HAP-1 (cell line): Measurements from ENCODE around the gene AKAP8.
A peak's percentile ranks its signal among the peaks of the same experiment; 100 is the strongest.

Experiments
- DNase-seq, 2 experiments: peaks; one replicate each; pipeline ENCODE4 v3.0.0-alpha.2; 2016 to 2020; ENCODE audit warnings: low spot score in 2 of 2
- H3K27me3 ChIP-seq: fragments of 250-450 bp; sonication (Bioruptor Pico); 2 replicates; pipeline ENCODE4 v1.5.1; 2020; ENCODE audit warnings: low read depth, mild to moderate bottlenecking, moderate library complexity
- H3K36me3 ChIP-seq: fragments of 250-450 bp; sonication (Bioruptor Pico); replicated peaks from 2 replicates; pipeline ENCODE4 v1.5.1; 2020; ENCODE audit warnings: mild to moderate bottlenecking
- H3K4me1 ChIP-seq: fragments of 250-450 bp; sonication (Bioruptor Pico); 2 replicates; pipeline ENCODE4 v1.5.1; 2020; ENCODE audit warnings: mild to moderate bottlenecking
- H3K4me3 ChIP-seq: fragments of 250-450 bp; sonication (Bioruptor Pico); 2 replicates; pipeline ENCODE4 v1.5.1; 2020; ENCODE audit warnings: mild to moderate bottlenecking, moderate library complexity
- H3K9me3 ChIP-seq: fragments of 250-450 bp; sonication (Bioruptor Pico); 2 replicates; pipeline ENCODE4 v1.5.1; 2020; ENCODE audit warnings: mild to moderate bottlenecking, moderate library complexity
- in situ Hi-C: fragments of 300-500 bp; cut with MboI; formaldehyde crosslinking; loops from 3 replicates; pipeline ENCODE4 v1.14.3; 2020; ENCODE audit warnings: low sequenced_read_pairs, inconsistent platforms, mixed read lengths

Gene AKAP8

DNA sequence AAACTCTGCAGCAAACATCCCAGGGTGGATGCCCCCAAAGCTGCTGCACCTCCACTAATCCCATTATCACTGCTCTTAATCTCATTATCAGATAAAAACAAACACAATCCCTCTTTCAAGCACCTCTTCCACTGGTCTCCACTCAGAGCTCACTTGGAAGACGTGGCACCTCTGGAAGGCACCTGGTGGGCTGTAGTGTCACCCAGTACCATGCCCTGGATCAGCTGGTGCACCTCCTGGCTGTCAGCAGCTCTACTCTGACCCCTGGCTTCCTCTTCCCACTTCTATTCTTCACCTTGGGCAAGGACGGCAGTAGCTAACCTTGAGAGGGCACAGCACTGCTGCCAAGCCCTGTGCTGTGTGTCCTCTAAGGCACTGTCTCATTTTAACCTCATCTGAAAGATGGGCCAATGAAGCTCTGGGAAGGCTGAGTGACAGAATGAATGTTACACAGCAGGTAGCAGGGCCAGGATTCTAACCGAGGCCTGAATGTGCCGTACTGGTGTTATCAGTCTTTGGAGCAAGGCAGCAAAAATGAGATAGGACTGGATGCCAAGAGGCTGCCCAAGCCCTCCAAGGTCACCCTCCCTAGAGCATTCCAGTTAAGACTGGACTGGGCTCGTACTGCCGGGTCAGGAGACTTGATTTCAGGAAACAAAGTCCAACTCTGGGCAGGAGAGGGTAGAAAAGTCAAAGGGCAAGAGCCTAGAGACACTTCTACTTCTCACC lies 54.6 kb downstream of the AKAP8 start:
- DNase-seq, result no peak
- Histone ChIP-seq H3K27me3 (no peaks in the 10 kb centered on the region), H3K9me3 (no peaks in the 10 kb centered on the region), H3K4me3 (no peak overlapping the region), H3K4me1 (peaks cover 44% of the 10 kb centered on the region), H3K36me3 (peaks cover 4% of the 10 kb centered on the region)
- in situ Hi-C loops, result no loop called here

DNA sequence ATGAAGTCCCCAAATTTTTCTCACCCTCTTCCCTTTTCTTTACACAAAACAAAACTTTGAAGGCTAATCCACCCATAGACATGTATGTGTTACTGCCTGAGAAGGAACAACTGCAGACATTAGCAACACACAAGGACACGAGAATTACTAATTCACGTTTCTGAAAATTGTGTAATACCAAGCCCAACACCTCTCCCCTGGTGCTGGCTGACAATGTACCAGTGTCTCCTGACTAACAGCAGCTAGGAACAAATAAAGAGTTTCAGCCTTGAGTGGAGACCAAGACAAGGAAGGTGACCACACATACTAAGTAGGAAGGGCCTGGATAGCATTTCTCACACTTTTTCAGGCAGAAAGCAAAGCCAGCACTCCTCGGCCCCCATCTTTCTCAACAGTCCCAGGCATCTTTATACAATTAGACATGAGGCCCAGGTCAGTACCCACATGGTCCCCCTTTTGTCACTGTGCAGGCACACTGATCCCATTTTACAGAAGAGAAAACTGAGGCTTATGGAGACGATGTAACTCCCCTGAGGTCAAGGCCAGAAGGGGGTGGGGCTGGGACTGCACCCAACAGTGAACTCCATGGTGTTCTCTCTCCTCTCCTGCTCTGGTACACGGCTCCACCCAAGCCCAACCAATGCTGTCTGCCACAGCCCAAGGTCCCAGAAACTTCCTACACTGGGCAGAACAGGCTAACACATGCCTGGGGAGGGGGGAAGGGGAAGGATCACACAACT lies 55.9 kb downstream of the AKAP8 start:
- DNase-seq, result peak in 1 of 2 experiments; percentile 38
- Histone ChIP-seq H3K4me1 (peaks cover 37% of the 10 kb centered on the region), H3K36me3 (no peaks in the 10 kb centered on the region)

DNA sequence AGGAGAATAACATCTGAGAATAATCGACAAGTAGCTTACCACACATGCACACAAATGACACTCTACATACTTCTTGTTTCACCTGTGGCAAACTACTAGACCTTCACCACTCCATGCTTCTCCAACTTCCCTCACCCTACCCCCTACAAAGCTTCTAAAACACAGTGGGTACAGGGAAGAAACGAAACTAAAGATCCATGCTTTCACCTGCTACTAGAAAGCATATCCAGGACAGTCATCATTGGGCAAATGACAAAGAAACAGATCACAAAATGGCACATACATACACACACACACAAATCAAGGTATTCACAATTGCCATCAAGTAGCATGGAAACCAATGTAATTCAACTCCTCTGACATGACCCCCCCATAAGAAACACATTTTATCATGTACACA lies 57.8 kb downstream of the AKAP8 start:
- in situ Hi-C loops, result no loop called here
- Histone ChIP-seq H3K4me3 (no peak overlapping the region), H3K9me3 (no peaks in the 10 kb centered on the region), H3K4me1 (peaks cover 46% of the 10 kb centered on the region), H3K36me3 (no peaks in the 10 kb centered on the region), H3K27me3 (no peaks in the 10 kb centered on the region)
- no peak for DNase-seq

More for the DNA sequence above, 55.9 kb downstream of the AKAP8 start:
- in situ Hi-C loops, result no loop called here
- Histone ChIP-seq H3K4me3 (no peak overlapping the region), H3K9me3 (no peaks in the 10 kb centered on the region), H3K27me3 (no peaks in the 10 kb centered on the region)

DNA sequence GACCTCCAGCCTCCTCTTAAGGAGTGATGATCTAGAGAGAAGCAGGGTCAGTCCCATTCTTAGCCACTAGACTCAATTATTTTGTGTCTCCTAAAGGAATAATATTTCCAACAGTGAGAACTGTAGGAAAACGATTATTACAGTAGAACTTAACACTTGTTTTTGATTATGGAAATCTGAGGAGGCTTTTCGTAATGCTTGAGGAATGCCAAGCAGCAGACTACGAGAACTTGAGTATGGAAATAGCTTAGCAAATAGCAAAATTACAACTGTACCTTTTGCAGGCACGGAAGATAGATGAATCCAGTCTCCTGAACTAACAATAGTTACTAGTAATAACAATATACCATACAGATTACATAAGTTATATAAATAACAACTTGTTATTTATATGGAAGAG lies 59.5 kb downstream of the AKAP8 start:
- Histone ChIP-seq H3K4me1 (peaks cover 40% of the 10 kb centered on the region), H3K27me3 (no peaks in the 10 kb centered on the region), H3K9me3 (no peaks in the 10 kb centered on the region), H3K36me3 (no peaks in the 10 kb centered on the region), H3K4me3 (no peak overlapping the region)
- DNase-seq, result no peak
- in situ Hi-C loops, result no loop called here

DNA sequence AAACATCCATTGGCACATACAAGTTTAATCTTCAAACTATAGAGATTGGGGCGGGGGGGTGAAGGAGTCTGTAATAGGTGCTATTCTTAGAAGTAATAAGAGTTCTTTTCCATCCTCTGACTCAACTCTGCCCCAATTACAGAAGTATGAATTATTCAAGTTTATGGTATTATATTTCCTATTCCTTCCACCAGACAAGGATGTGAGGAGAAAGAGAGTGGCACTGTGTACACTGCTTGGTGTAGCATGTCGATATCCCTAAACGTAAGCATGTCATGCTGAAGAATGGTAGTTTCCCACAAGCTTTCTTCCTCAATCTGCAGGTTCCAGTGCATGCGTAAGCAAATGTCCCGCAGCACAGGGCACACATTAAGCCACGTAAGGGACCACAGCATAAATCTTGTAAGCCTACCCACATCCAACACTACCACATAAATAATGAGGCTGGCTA lies 61.3 kb downstream of the AKAP8 start:
- no peak for DNase-seq
- in situ Hi-C loops, result no loop called here
- Histone ChIP-seq H3K4me1 (peaks cover 28% of the 10 kb centered on the region), H3K4me3 (no peak overlapping the region), H3K27me3 (no peaks in the 10 kb centered on the region), H3K9me3 (no peaks in the 10 kb centered on the region), H3K36me3 (no peaks in the 10 kb centered on the region)

DNA sequence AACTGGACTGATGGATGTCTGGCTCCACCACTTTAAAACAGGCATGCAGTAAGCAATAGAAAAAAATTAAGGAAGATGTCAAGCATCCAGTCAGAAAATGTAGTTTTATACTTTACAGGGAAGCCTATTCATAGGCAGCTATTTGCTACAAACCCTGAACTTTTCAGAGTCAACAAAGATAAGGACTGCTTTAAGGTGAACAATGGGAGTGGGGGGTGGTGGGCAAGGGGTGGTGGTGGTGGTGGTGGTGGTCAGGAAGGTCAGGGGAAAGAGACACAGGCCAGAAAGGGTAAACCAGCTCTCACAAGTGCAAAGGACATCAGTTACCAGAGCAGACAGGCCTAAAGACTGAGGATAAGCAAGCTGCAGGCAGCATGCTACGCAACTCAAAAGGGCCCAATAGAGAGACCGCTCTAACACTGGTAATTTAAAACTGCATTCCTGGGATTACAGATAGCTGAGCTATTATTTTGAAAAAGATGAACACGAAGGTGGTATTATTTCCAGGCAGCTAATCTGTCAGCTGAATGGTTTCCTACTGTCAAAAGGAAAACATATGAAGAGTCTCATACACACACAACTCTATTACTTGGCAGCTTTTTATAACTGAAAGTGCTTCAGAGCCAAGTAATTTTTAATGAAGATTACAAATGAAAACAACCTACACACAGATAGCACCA lies 62.1 kb downstream of the AKAP8 start:
- peak in 1 of 2 experiments; percentile 63 for DNase-seq
- Histone ChIP-seq H3K9me3 (no peaks in the 10 kb centered on the region), H3K27me3 (no peaks in the 10 kb centered on the region), H3K4me1 (peaks cover 28% of the 10 kb centered on the region), H3K4me3 (no peak overlapping the region), H3K36me3 (no peaks in the 10 kb centered on the region)
- in situ Hi-C loops, result no loop called here

DNA sequence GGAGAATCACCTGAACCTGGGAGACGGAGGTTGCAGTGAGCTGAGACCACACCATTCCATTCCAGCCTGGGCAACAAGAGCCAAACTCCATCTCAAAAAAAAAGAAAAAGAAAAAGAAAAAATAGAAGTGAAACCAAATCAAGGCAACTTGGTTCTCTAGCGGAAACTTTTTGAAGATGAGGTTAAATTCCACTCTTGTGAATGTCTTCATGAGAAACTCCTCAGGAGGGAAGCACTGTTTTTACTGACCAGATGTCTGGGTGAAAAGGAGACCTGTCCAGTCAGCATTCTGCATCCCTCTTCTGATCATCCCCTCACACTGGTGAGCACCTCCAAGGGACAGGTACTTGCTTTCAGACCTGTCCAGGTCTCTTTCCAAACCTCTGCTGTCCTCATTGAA lies 63.1 kb downstream of the AKAP8 start:
- 0 out of 2 replicates have a peak, but pooled peaks cover 3% of the 10 kb centered on the region for H3K36me3 ChIP-seq
- in situ Hi-C loops, result no loop called here
- H3K27me3 ChIP-seq, result no peaks in the 10 kb centered on the region
- H3K9me3 ChIP-seq, result no peaks in the 10 kb centered on the region
- DNase-seq, result no peak
- H3K4me1 ChIP-seq, result peaks cover 28% of the 10 kb centered on the region
- no peak overlapping the region for H3K4me3 ChIP-seq

DNA sequence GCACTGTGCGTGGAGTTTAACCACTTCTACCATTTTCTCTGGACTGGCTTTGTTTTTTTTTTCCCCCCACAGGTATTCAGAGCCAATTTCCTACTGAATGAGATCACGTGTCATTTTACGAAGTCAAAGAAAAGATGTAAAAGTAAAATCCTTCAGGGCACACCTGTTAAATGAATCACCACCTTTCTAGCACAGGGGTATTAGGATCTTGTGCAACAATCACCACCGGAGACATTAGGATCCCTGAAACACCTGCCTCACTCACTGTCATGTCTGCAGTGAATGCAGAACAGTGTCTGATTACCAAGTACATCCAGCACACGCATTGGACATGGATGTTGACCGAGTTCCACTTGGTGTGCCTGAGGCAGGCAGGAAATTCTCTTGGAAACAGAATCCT lies 64.5 kb downstream of the AKAP8 start:
- in situ Hi-C loops, result no loop called here
- no peak overlapping the region for H3K4me3 ChIP-seq
- H3K4me1 ChIP-seq, result peaks cover 23% of the 10 kb centered on the region
- no peaks in the 10 kb centered on the region for H3K27me3 ChIP-seq
- H3K9me3 ChIP-seq, result no peaks in the 10 kb centered on the region
- no peak for DNase-seq
- 0 out of 2 replicates have a peak, but pooled peaks cover 3% of the 10 kb centered on the region for H3K36me3 ChIP-seq

DNA sequence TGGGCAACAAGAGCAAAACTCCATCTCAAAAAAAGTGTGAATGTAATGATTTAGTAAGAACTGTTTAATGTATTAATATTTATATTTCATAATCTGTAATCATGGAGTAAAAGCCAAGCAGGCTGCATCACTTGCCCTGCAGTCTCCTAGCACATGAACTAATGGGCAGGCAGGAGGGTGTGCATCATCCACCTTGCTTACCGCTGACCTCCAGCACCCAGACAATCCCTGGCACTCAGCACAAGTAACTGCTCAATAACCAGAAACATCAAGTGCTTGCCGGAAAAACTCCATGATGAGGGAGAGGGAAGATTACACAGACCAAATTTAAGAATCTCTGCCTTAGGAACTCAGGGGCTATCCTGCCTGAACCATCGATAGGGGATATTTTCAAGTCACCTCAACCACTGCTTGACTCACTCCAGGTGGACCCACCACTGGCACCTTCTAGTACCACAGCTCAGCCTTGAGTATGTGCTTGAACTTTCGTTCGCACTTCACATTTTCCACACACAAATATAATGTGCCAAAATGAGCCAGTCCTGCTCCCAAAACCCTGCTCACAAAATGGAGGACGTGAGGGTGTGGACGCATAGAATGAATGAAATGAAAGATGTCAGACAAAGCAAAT lies 65.8 kb downstream of the AKAP8 start:
- Histone ChIP-seq H3K4me1 (peaks cover 23% of the 10 kb centered on the region), H3K4me3 (no peak overlapping the region), H3K9me3 (no peaks in the 10 kb centered on the region), H3K27me3 (no peaks in the 10 kb centered on the region), H3K36me3 (0 out of 2 replicates have a peak, but pooled peaks cover 3% of the 10 kb centered on the region)
- in situ Hi-C loops, result no loop called here
- DNase-seq, result no peak

DNA sequence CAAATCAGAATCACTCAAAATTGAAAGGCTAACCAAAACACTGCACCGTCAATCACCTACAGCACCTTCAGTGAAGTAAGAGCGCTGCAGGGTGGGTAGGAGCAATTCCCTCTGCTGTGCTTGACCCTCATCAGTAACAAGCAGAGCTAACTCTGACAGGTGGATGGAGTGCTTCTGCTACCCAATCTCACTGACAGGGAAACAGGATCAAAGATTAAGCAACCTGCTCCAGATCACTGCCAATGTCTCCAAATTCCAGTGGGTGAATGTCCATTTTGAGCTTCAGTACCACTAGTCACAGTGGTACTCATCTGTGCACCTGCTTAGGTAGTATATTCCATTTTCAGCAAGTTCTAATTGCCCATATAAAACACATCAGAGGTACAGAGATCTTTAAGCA lies 72.4 kb downstream of the AKAP8 start:
- Histone ChIP-seq H3K27me3 (no peaks in the 10 kb centered on the region), H3K9me3 (0 out of 2 replicates have a peak, but pooled peaks cover 2% of the 10 kb centered on the region), H3K4me3 (no peak overlapping the region), H3K36me3 (0 out of 2 replicates have a peak, but pooled peaks cover 3% of the 10 kb centered on the region), H3K4me1 (peaks cover 18% of the 10 kb centered on the region)
- DNase-seq, result no peak
- in situ Hi-C loops, result no loop called here

DNA sequence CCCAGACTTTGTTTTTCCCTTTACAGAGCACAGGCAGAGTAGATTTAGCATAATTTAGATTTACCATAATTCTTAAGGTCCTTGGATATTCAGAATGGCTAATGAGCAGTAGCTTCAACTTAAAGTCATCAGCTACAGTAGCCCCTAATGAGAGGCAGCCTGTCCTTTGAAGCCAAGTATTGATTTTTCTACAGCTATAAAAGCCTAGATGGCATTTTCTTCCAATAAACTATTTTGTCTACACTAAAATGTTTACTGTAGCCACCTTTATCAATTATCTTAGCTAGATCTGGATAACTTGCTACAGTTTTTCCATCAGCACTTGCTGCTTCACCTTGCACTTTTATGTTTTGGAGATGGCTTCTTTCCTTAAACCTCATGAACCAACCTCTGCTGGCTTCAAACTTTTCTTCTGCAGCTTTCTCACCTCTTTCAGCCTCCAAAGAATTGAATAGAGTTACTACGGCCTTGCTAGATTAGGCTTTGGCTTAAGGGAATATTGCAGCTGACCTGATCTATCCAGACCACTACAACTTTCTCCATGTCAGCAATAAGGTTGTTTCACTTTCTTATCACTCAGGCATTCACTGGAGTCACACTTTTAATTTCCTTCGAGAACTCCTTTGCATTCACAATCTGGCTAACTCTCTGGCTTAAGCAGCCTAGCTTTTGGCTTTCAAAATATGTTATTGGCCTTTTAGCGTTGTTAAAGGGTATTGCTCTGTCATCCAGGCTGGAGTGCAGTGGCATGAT lies 73.8 kb downstream of the AKAP8 start:
- Histone ChIP-seq H3K4me3 (no peak overlapping the region), H3K4me1 (peaks cover 25% of the 10 kb centered on the region), H3K36me3 (no peaks in the 10 kb centered on the region), H3K9me3 (0 out of 2 replicates have a peak, but pooled peaks cover 2% of the 10 kb centered on the region), H3K27me3 (no peaks in the 10 kb centered on the region)
- in situ Hi-C loops, result no loop called here
- DNase-seq, result no peak

DNA sequence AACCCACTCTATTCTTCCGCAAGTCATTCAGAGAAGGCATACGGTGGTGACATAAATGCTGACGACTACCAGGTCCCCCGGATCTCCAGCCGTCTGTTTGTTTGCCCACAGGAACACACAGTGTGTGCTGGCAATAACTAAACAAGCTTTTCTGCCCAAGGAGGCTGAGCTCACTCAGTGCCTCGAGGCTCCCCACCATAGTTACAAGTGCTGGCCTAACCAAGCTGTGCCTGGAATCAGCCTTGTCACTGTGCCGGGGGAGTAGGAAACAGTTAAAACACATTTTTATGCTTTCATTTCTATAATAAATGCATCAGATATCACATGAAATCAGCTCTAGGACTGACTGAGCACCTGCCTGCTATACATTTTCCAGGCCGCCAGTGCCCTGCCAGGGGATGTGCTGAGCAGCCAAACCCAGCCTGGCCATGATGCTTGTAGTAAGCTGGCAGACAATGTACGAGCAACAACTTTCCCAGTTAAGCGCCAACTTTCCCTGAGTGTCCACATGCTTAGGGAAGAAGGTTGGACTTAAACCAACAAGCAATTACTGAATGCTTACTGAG lies 75.4 kb downstream of the AKAP8 start:
- H3K9me3 ChIP-seq, result 0 out of 2 replicates have a peak, but pooled peaks cover 2% of the 10 kb centered on the region
- in situ Hi-C loops, result no loop called here
- no peak for DNase-seq
- no peaks in the 10 kb centered on the region for H3K27me3 ChIP-seq
- peaks cover 30% of the 10 kb centered on the region for H3K4me1 ChIP-seq
- H3K4me3 ChIP-seq, result no peak overlapping the region
- H3K36me3 ChIP-seq, result no peaks in the 10 kb centered on the region
